HTERT RPE-1 (cell line): ENCODE data around the gene MAP4K4.

ENCODE experiments used
- in situ Hi-C: fragments of 300-500 bp; cut with MboI; formaldehyde crosslinking; loops from 4 replicates; pipeline ENCODE4 v1.14.3; 2020; ENCODE audit warnings: low sequenced_read_pairs

MAP4K4 gene

DNA sequence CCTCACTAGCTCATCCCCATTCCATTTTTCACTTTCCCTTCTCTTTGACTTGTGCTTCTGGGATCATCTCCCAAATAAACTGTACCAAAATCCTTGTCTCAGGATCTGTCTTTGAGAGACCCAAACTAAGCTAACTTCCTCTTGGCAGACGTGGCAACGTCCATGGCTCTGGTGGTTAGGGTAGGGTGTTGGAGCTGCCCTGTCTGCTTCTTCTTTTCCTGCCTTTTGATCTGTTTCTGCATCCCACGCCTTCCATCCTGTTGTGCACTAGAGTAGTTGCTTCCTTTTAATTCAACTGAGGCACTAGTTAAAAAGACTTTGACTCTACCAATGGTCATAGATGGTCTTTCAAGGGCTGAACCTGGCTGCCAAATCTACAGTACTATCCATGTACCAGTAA is 5.5 kb upstream of the MAP4K4 start:
- in situ Hi-C loops: no loop called here

DNA sequence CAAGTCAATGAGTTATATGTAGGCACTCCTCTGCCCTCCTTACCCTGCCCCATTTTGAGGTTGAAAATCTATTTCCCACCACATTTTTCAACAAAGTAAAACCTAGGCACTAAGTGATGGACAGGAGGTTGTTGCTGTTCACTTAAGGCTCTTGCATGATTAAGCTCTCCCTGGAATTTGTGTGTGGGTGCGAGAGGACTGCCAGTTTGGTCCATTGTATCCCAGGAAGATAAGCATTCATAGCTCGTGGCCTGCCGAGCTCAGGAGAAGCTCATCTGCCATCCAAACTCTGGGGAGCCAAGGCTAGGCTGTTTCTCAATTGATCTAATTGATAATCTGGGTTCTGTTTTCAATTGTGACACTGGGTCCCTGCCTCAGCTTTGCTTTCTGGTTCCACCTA is 4.7 kb upstream of the MAP4K4 start:
- in situ Hi-C loops: no loop called here

DNA sequence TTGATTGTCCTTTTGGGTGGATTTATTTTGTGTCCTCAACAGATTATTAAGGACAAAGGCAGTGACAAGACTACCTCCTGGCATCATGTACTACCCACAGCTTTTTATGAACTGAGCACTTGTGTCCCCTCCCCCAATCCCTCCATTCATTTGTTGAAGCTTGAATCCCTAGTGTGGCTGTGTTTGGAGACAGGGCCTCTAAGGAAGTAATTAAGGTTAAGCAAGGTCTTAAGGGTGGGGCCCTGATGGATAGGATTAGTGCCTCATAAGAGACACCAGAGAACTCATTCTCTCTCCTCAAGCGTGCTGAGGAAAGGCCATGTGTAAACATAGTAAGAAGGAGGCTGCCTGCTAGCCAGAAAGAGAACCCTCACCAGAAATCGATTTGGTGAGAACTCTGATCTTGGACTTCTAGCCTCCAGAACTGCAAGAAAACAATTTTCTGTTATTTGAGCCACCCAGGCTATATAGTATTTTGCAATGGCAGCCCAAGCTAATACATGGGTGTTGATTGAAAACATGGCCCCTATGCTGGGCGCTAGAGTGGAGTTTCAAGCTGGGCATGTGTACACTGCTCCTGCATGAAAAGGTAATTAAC is 3.4 kb upstream of the MAP4K4 start:
- in situ Hi-C loops: no loop called here

DNA sequence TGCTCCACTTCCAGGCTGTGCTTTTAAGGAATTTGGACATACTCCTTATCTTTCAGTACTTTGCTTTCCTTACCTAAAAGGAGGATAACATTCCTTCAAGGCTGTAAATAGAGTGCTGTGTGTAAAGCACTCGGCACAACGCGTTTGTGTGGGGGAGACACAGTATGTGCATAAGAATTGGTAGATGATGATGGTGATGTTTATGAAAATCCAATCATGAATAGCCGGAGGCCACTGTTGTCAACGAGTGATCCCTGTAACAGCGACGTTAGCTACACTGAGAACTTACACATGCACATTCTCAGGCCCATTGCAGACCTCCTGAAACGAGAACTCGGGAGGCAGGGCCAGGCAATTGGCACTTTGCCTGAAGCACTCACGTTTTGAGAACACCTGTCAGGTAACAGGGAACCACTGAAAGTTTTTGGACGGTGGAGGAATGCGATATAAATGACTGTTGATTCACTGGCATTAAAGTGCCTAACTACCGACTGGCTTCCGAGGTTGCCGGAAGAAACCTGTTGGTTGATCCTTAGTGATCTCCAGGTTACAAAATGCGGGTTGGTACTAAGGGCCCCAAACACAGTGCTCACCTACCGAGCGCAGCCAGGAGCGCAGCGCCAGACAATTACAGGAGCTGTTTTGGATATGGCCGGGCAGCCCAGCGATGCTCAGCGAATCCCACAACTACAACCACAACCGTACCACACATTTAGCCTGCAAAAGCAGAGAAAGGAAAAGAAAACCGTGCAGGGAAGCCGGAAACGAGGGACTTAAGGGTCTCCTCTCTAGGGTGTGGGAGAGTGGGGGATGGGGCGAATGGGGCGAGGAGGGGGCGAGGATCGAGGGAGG is 1.0 kb upstream of the MAP4K4 start:
- in situ Hi-C loops: no loop called here

DNA sequence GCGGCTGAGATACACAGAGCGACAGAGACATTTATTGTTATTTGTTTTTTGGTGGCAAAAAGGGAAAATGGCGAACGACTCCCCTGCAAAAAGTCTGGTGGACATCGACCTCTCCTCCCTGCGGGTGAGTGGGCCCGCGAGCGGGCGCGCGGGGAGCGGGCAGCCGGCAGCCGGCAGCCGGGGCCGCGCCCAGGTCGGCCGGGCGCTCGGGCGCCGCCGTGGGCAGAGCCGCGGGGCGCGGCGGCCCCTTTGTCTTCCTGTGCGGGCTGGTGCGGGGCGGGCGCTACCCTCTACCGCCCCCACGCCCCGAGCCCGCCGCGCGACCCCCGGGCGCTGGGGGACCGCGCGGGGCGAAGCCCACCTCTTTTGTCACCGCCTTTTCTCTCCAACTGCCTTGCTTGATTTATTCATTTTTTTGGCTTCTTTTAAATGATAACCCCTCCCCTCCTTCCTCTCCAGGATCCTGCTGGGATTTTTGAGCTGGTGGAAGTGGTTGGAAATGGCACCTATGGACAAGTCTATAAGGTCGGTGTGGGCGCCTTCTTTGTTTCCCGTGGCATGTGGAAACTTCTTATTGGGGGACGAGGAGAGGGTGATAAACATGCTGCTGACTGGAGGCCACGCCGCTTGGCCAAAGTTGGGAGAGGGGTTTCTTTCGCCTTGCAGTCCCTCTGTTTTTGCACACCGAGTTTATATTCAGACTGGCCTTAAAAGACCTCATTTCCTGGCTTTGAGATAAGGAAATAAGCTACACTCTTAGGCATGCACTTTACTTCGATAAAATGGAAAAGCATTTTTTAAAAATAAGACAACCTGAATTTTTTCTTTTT is 722 bp downstream of the MAP4K4 start:
- in situ Hi-C loops: no loop called here

DNA sequence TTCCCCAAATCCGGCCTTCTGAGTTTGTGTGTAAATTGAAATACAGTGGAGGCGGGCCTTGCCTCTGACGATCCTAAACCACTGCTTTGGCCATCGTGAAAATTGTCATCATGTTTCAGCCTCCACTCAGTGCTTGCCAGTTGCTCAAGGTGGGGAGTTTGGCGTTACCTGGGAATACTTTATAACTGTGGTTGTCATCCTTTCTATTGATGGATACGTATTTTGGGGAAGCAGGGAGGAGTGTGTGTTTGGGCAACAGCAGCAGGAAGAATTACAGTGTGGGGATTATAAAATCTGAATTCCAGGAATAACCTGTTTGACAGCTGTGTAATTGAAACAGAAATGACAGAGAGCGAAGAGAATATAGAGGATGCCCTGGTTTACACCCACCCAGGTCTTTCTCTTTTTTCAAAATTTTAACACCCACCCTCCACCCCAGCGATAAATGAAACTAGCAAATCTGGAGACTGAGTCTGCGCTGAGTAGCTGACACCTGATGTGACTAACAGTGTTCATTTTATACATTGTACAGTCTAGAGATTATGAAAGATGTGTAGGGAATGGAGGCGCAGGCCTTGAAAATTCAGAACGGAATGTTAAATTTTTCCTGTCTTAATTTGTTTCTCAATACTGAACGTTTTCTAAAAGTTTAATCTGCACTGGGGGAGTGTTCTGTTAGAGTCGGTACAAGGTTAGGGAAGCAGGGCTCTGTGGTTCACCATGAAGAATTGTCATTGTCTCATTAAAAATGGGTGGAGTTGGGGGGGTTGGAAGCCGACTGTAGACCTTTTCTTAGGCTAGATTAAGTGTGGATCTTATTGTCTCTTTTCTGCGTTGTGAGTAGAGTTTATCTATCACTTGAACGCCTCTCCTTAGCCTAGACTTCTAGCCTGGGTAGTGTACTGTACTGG is 1.6 kb downstream of the MAP4K4 start:
- in situ Hi-C loops: no loop called here

DNA sequence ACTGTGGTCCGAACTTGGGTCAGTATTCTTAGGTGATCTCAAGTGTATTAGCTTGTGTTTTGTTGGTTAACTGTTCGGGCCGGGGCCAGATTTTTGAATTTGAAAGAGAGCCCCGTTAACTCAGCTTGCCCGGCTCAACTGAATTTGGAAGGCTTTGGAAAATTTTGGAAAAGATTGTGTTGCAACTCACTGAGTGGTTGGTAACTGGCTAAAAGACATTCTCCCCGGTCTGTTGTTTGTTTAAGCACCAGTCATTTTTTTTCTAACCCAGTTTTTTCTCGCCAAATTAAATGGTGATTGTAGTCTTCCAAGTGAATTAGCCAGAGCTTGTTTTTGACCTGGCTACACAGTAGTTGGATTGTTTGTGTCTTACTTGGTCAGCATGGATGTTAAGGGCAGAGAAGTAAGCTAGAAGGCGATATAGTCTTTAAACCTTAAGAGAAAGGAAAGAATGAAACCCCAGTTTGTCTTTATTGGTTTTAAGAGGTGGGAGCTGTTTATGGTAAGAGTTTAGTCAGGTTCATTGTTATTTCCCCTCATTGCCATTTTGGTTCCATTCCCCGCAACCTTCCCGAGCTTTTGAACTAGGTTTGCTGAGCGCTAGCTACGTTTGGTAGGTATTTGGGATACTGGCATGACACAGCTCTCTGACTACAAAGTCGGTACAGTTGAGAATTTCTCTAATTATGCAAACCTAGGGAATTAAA is 2.4 kb downstream of the MAP4K4 start:
- in situ Hi-C loops: no loop called here

DNA sequence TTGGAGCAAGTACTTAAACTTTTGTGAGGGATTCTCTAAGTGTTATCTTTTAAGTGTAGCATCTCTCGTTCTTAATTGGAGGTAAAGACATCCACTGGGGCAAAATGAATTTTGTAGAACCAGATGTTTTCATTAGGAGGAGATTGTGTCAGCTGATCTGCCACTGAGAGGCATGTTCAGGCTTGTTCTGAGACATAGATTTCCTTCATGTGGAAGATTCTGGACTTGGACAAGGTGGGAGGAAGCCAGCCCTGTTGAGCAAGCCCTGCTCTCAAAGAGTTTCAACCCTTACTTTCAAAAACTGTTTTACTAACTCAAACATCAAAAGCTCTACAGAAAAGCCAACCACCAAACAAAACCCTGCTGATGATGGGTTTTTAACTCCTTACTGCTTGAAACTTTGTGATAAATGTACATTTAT is 6.5 kb downstream of the MAP4K4 start:
- in situ Hi-C loops: no loop called here

DNA sequence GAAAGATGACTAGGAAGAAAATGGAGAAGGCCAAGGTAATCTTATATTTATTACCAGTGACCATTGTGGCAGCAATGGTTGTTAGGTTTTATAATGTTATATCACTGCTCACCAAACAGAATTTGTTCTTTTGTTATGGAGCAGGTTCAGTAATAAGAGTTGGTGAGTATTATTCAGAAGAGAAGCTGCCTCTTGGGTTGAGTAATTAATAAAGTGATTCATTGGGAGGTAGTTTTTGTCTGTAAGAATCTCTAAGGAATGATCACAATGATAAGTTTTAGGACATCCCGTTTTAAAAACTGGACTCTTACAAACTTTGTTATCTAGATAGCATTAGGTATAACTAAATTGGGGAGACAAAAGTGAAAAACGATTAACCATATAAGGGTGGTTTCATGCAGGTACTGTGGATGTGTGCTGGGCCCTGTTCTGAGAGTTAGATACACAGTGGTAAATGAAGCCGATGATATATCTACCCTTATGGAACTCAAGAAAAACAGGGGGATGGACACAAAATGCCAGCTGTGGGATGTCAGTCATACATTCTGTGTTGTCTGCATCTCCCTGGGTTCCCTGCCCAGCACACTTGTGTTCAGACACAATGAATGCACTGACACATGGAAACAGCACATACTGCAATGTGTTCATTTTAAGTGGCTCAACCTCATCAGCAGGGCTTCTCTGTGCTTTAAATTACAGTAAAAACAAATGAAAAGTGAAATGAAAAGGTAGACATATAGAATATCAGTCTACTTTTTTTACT is 7.5 kb downstream of the MAP4K4 start:
- in situ Hi-C loops: no loop called here

DNA sequence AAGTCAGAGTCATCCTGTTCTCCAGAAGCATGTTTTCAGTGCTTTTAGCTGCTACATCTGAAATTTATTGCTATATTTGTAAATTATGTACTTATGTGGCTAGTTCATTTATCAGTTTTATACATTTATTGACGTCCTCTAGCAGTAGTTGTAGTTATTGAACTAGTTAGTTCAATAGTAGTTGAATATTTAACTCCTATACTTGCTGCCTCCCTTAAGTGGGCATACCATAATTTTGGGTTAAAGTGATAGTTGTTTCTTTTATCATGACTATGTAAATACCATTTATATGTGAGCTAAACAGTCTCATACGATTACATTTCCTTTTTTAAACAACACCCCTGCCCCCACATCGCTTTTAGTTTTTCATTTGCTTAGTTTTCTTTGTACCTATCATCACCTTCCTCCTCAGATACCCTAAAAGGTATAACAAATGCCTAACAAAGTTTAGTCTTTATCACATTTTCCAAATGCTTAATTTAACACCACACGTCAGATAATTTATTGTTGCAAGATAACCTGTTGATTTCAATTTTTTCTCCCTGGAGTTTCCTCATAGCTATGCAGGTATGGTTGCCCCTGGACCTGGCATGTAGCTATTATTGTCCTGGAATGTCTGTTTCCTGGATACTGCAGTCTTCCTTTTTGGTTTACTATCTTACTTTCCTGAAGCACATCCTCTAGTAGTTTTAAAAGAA is 8.8 kb downstream of the MAP4K4 start:
- in situ Hi-C loops: no loop called here

DNA sequence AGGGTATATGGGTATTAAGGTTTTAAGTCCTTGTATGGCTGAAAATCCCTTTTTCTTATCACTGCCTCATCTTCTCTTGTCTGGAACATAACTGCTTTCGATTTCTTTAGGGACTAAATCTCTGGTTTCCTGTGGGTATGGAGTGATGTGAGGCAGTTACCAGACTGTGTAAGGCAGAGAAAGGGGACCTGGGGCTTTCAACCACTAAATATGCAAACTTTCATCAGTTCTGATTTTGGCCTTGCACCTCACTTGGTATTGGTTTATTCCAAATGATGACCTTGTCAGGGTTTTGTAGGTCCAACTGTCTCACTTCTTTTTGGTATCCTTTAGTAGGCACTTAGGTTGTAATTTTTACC is 9.3 kb downstream of the MAP4K4 start:
- in situ Hi-C loops: no loop called here

DNA sequence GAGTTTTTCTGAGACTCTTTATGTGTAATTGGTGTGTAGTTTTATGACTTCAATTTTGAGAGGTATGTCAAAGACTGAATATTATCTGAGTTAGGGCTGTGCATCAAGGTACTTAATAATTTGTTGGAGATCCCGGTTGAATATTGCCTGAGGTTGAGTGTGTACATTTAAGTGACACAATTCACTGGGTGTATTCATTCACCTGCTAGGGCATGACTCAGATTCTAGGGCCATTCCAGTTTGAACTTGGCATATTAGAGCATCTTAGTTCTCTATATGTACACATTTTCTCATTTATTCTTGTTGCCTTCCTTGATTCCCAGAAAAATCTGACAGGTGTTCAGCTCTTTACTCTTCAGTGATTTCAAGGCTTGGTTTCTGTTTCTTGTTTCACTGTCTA is 12.5 kb downstream of the MAP4K4 start:
- in situ Hi-C loops: no loop called here

DNA sequence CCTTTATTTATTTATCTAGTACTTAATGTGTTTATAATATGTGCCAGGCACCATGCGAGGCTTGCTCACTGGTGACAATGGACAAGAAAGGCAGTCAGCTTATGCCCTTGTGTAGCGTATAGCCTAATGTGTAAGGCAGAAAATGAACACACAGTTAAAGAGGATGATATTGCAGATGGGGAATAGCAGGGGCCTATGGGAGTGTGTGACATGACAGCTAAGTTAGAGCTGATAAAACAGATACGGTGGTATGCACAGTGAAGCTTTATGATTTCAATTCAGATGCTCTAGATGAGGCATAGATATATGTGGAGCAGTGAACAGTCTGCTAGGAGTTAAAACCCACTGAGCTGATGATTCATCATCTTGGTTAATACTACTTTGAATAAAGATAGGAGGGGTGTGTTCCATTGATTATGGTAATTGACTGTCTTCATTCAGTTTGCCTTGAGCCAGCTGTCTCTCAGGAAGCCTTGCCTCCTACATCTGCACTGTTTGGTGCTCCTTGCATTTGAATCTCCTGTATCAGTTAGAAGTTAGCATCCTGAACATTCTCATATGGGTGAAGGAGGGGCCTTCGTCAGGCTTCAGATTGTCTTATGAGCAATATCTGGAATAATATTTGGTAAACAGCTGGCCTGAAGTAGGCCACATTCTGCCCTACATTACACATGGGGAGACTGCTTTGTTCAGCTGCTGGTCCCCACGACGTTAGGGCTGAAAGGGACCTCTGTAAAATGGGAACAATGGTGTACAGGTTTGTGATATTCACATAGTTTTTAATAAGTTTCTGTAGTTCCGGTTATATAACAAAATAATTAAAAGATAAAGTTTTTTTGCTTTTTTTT is 13.2 kb downstream of the MAP4K4 start:
- in situ Hi-C loops: no loop called here

DNA sequence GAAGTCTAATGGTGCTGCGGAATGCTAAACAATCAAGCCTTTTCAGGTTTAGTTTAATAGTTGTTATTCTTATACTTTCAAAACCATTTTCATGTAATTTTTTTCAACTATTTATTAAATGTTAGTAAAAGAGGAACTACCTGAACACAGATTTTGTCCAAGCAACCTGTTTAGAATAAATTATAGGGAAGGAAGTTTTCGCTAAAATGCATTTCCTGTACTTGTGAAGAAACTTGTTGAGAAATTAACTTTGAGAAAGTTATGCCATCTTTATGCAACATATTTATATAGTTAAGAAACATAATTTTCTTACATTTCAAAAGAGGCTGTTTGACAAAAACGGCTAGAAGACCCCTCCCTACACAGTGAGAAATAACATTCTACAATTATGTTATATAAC is 16.6 kb downstream of the MAP4K4 start:
- in situ Hi-C loops: no loop called here

DNA sequence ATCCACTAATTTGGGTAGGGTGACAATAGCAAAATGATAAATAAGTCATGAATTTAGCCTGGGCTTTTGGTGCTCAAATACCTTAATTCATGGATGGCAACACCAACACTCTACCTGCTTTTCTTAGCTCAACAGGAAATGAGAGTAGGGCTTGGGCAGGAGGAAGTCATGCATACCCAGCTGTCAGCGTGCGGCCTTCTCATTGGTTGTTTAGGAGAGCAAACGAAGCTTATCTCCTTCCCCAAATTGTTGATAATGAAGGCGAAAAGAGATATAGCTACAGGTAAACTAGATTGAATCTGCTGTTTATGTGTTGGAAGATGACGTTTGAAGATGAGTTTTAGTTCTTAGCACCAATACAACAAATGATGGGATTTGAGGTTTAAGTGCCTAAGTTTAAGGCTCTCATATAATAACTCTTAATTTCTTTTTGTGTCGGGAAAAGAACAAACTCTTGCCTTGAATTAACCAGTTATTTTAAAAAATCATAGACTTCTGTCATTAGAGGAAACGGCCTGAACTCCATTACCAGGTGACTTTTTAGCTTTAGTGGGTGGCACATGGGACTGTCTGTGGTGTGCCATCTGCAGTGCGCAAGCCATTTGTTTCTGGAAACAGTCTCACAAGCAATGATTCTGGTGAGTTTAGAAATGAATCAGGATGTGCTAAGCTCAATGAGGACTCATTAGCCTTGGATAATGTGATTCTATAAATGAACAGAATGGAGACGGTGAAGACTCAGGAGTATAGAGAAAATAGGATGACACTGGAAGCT is 19.8 kb downstream of the MAP4K4 start:
- in situ Hi-C loops: no loop called here

DNA sequence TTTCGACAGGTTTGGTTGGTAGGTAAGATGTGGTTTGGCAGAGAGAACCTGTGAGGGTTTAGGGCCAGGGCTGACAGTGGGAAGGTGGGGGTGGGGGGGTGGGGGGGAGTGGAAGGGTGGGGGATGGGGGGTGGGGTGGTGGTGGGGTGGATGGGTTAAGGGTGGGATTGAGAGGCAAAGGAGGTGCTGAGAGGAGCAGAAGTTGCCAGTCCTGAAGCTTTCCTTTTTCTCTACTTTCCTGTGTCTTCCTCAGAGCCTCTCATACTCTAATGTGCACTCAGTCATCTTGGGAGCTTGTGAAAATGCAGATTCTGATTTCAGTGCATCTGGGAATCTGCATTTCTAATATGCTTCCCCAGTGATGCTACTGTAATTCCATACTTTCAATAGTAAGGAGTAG is 21.0 kb downstream of the MAP4K4 start:
- in situ Hi-C loops: no loop called here

DNA sequence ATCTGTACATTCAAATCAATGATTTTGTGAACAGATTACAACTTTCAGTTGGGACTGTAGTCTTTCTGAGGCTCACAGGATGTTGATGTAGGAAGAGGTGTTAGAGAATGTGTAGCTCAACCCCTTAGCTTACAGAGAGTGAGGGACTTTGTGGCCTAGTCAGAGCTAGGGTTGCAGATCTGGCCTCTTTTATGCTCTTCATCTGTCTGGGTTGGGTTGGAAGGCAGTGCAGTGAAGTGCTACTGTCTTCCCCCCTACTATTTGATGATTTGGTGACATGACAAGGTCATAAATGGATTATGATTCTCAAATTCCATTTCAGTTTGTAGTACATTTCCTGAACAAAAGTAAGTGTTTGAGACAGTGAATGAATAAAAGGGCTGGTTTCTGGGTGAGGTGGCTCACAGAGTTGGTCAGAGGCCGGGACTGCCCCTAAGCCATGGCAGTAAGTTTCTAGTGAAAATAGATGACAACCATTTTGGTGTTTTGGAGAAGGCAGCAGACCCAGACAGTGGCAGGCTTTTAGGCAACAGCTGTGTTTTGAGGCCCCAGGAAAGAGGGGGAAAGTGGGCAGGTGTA is 21.6 kb downstream of the MAP4K4 start:
- in situ Hi-C loops: no loop called here
